Activated CD8-positive, alpha-beta memory T cell treated with anti-CD3 and anti-CD28 coated beads, Interleukin-2, amount 10 ng/mL, durations not matched to agents 7 days and 5 days (primary cell): Measurements from ENCODE around the gene SF3B6. TPM values are rescaled to one million over a fixed set of nuclear protein-coding genes. Genes with fewer than 3 reads are reported as not detected.

Source experiments
- ATAC-seq: fragments of 150-1000 bp; cut with Tn5 transposase; one replicate; pipeline ENCODE4 v1.10.0; 2021; ENCODE audit warnings: moderate library complexity
- CTCF ChIA-PET: fragments of 350-600 bp; sonication (Branson Sonifier 250); formaldehyde crosslinking; loops from one replicate; lab custom pipeline; 2021; ENCODE audit warnings: antibody characterized with exemption; lab: Charles Lee
- DNase-seq: peaks from one replicate; pipeline ENCODE4 v3.0.0-alpha.2; 2020
- H3K27ac Mint-ChIP-seq: one replicate; pipeline ENCODE4 v1.8.0; 2021; ENCODE audit warnings: mild to moderate bottlenecking, mixed read lengths
- H3K27me3 Mint-ChIP-seq: one replicate; pipeline ENCODE4 v1.8.0; 2021; ENCODE audit warnings: mixed read lengths
- H3K36me3 Mint-ChIP-seq: one replicate; pipeline ENCODE4 v1.8.0; 2021; ENCODE audit warnings: mild to moderate bottlenecking, mixed read lengths
- H3K4me1 Mint-ChIP-seq: one replicate; pipeline ENCODE4 v1.8.0; 2021; ENCODE audit warnings: mixed read lengths
- H3K4me3 Mint-ChIP-seq: one replicate; pipeline ENCODE4 v1.8.0; 2021; ENCODE audit warnings: mild to moderate bottlenecking, moderate library complexity, mixed read lengths
- H3K9me3 Mint-ChIP-seq: one replicate; pipeline ENCODE4 v1.8.0; 2022; ENCODE audit warnings: low read depth, mixed read lengths
- total RNA-seq, 2 experiments: library from RNA; stranded (reverse); gene quantifications; one replicate each; pipeline ENCODE4 v1.2.3, GENCODE V29; 2021

The SF3B6 gene
- total RNA-seq, 2 experiments from 2014 or later, result 85.4 to 115 TPM

DNA sequence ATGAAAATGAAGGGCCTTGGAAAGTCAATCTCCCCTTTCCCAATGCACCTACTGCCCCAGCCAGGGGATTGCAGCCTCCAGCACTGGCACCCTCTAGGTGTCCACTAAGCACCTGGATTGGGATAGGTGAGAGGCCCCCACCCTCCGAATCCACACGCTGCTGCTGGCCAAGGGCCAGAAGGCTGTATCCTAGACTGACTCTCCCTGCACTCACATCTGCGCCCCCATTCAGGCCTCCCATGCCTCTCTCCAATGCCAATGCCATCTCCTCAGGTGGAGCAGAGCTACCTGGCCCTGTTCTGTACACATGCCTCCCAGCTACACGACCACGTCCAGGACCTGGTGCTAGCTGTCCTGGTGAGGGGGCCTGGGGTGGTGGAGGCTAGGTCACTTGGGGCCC lies 56.4 kb downstream of the SF3B6 start:
- Mint-ChIP-seq H3K9me3 (no peaks in the 10 kb centered on the region), H3K27ac (peak overlapping the region; percentile 12), H3K27me3 (no peaks in the 10 kb centered on the region), H3K36me3 (no peaks in the 10 kb centered on the region), H3K4me1 (no peaks in the 10 kb centered on the region), H3K4me3 (no peak overlapping the region)
- CTCF ChIA-PET, result no interaction called here
- no peak for ATAC-seq
- no peak for DNase-seq

GRCh38 chr2:24018241-24018640 lies 57.9 kb downstream of the SF3B6 start:
- H3K4me3 Mint-ChIP-seq, result no peak overlapping the region
- no peaks in the 10 kb centered on the region for H3K36me3 Mint-ChIP-seq
- no peaks in the 10 kb centered on the region for H3K9me3 Mint-ChIP-seq
- CTCF ChIA-PET, result no interaction called here
- no peak overlapping the region for H3K27ac Mint-ChIP-seq
- ATAC-seq (no peak), DNase-seq (no peak)
- no peaks in the 10 kb centered on the region for H3K4me1 Mint-ChIP-seq
- no peaks in the 10 kb centered on the region for H3K27me3 Mint-ChIP-seq

GRCh38 chr2:24017711-24018110 lies 58.4 kb downstream of the SF3B6 start:
- peaks cover 2% of the 10 kb centered on the region for H3K27me3 Mint-ChIP-seq
- no peaks in the 10 kb centered on the region for H3K36me3 Mint-ChIP-seq
- ATAC-seq (no peak), DNase-seq (no peak)
- no peak overlapping the region for H3K27ac Mint-ChIP-seq
- no peaks in the 10 kb centered on the region for H3K4me1 Mint-ChIP-seq
- CTCF ChIA-PET, result no interaction called here
- no peak overlapping the region for H3K4me3 Mint-ChIP-seq
- H3K9me3 Mint-ChIP-seq, result no peaks in the 10 kb centered on the region

Other genes with a start within 250 kb of the SF3B6 start
- 10 to 100 TPM; 18.2 to 26.8 TPM for gene ATAD2B, start 149.2 kb downstream of the SF3B6 start, total RNA-seq
- gene UBXN2A, start 135.9 kb downstream of the SF3B6 start, total RNA-seq, result 10 to 100 TPM; 10.5 to 13.1 TPM
- not detected for gene MFSD2B, start 66.2 kb downstream of the SF3B6 start, total RNA-seq
- 10 to 100 TPM; 22.8 to 26.5 TPM for gene WDCP, start 28.9 kb downstream of the SF3B6 start, total RNA-seq
- 1 to 10 TPM; 4.6 to 5.5 TPM for gene FKBP1B, start 26.6 kb downstream of the SF3B6 start, total RNA-seq
- 1 to 10 TPM; 3.6 to 6.3 TPM for gene TP53I3, start 8.5 kb upstream of the SF3B6 start, total RNA-seq
- not detected for gene PFN4, start 47.0 kb upstream of the SF3B6 start, total RNA-seq
- 1 to 10 TPM; 5.4 to 9.3 TPM for gene FAM228B, start 47.1 kb upstream of the SF3B6 start, total RNA-seq
- gene FAM228A, start 98.7 kb upstream of the SF3B6 start, total RNA-seq, result not detected